ENCODE data around the gene PLEKHA1.

DNA sequence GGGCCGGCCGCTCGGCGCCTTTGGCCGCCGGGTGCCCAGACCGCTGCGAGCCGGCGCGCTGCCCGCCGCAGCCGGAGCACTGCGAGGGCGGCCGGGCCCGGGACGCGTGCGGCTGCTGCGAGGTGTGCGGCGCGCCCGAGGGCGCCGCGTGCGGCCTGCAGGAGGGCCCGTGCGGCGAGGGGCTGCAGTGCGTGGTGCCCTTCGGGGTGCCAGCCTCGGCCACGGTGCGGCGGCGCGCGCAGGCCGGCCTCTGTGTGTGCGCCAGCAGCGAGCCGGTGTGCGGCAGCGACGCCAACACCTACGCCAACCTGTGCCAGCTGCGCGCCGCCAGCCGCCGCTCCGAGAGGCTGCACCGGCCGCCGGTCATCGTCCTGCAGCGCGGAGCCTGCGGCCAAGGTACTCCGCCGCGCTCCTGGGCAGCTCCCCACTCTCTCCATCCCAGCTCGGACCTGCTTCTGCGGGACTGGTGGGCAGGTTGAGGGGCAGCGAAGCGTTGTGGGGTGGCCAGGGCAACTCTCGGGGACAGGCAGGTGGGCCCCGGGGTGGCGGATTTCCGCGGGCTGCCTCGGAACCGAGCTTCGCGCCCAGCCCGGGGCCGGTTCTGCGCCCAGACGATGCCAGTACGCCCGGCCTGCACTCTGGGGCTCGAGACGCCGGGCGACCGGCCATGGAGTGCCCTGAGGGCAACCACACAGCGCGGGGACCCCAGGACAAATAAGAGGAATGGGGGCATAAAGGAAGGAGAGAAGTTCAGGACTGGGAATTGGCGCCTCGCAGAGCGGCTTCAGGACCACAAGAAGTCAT lies 87.4 kb downstream of the PLEKHA1 start:
- TF ChIP-seq, protein P1, sequence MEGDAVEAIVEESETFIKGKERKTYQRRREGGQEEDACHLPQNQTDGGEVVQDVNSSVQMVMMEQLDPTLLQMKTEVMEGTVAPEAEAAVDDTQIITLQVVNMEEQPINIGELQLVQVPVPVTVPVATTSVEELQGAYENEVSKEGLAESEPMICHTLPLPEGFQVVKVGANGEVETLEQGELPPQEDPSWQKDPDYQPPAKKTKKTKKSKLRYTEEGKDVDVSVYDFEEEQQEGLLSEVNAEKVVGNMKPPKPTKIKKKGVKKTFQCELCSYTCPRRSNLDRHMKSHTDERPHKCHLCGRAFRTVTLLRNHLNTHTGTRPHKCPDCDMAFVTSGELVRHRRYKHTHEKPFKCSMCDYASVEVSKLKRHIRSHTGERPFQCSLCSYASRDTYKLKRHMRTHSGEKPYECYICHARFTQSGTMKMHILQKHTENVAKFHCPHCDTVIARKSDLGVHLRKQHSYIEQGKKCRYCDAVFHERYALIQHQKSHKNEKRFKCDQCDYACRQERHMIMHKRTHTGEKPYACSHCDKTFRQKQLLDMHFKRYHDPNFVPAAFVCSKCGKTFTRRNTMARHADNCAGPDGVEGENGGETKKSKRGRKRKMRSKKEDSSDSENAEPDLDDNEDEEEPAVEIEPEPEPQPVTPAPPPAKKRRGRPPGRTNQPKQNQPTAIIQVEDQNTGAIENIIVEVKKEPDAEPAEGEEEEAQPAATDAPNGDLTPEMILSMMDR (IDR thresholded peaks at IDR 0.05; ENCODE audit: insufficient read depth, low read length, poor library complexity, severe bottlenecking) = no peak
- TF ChIP-seq EZH2phosphoT487 (conservative IDR thresholded peaks at IDR 0.05; ENCODE audit: low read length) = no peak

Measured in SU-DHL-6 (cell line).